OCI-LY7 (cell line): Measurements from ENCODE around the gene MRPS33.
"Not testable (repeated sequence)": the region's sequence is repeated elsewhere in the genome, so short reads cannot be mapped to it uniquely, and the experiment has no call there.

Experiments
- CTCF ChIP-seq: fragments of 200-600 bp; sonication (generic); conservative IDR thresholded peaks from 2 replicates; pipeline ENCODE4 v1.5.1; 2014; ENCODE audit warnings: mild to moderate bottlenecking, antibody characterized with exemption, low read length, moderate library complexity, mixed read lengths
- EZH2phosphoT487 ChIP-seq: fragments of 200-600 bp; sonication (generic); IDR thresholded peaks from 2 replicates; pipeline ENCODE4 v1.6.1; 2018; ENCODE audit warnings: low read depth, borderline replicate concordance, mild to moderate bottlenecking, mixed run types, antibody characterized with exemption, low read length, moderate library complexity, mixed read lengths

GRCh38 chr7:140956997-140957396 lies 57.8 kb downstream of the MRPS33 start:
- not testable (repeated sequence) for TF ChIP-seq CTCF, EZH2phosphoT487
